ENCODE results near the gene ELK4. TPM values are rescaled to one million over a fixed set of nuclear protein-coding genes. Genes with fewer than 3 reads are reported as not detected.

ELK4 gene
- total RNA-seq, 1 donor from 2014 or later: 57.1 TPM

DNA sequence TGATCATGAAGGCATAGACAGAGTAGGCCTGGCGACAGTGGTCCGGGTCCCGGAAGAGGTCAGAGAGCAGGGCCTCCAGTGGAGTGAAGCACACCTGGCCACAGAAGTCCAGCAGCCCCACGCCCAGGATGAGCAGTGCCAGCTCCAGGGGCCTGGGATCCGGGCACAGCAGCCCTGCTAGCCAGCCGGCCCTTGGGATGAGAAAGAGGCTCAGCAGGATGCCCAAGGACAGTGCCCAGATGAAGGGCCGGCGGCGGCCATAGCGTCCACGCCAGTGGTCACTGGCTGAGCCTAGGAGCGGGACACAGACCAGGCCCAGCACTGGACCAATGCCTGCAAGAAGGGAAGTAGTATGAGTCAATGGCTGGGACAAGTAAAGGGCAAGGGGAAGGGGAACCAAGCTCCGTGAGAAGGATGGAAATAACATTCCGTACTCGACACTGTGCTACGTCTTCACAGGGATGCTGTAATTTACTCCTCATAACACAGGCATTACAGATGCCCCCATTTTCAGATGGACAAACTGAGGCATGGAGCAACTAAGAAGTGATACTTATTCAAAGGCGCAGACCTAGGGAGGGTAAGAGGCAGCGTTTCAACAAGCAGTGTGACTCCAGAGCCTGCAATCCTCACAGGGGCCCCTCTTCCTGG lies 31.6 kb upstream of the ELK4 start:
- no peak for DNase-seq (ENCODE audit: low spot score)
- peaks cover 56% of the 10 kb centered on the region for H3K4me1 Mint-ChIP-seq (ENCODE audit: unreplicated experiment)

DNA sequence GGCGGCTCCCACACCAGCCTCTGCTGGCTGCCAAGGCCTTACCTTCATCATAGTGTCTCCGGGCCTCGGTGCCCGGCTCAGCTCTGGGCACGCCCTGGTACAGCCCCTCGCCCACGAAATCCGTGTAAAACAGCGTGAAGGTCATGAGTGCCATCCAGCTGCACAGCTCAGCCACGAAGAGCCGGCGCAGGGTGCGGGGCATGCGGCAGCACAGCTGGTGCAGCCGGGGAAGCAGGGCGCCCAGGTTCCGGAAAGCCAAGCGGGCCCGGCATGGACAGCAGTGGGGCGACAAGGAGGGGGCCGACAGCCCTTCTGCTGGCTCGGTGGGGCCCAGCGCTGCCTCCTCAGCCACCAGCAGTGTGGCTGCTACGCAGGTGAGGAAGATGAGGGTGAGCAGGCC lies 31.0 kb upstream of the ELK4 start:
- no peak overlapping the region for H3K4me3 Mint-ChIP-seq (ENCODE audit: unreplicated experiment)
- peaks cover 7% of the 10 kb centered on the region for H3K36me3 Mint-ChIP-seq (ENCODE audit: low read depth, unreplicated experiment)
- TF ChIP-seq, protein P1, sequence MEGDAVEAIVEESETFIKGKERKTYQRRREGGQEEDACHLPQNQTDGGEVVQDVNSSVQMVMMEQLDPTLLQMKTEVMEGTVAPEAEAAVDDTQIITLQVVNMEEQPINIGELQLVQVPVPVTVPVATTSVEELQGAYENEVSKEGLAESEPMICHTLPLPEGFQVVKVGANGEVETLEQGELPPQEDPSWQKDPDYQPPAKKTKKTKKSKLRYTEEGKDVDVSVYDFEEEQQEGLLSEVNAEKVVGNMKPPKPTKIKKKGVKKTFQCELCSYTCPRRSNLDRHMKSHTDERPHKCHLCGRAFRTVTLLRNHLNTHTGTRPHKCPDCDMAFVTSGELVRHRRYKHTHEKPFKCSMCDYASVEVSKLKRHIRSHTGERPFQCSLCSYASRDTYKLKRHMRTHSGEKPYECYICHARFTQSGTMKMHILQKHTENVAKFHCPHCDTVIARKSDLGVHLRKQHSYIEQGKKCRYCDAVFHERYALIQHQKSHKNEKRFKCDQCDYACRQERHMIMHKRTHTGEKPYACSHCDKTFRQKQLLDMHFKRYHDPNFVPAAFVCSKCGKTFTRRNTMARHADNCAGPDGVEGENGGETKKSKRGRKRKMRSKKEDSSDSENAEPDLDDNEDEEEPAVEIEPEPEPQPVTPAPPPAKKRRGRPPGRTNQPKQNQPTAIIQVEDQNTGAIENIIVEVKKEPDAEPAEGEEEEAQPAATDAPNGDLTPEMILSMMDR (IDR thresholded peaks at IDR 0.05; ENCODE audit: unreplicated experiment): no peak
- H3K9me3 Mint-ChIP-seq (ENCODE audit: unreplicated experiment): no peaks in the 10 kb centered on the region
- DNase-seq (ENCODE audit: low spot score): no peak
- H3K27ac Mint-ChIP-seq (ENCODE audit: unreplicated experiment): no peak overlapping the region
- peaks cover 53% of the 10 kb centered on the region for H3K4me1 Mint-ChIP-seq (ENCODE audit: unreplicated experiment)
- peaks cover 12% of the 10 kb centered on the region for H3K27me3 Mint-ChIP-seq (ENCODE audit: unreplicated experiment)

More for the DNA sequence above, 31.6 kb upstream of the ELK4 start:
- Mint-ChIP-seq H3K4me3 (ENCODE audit: unreplicated experiment) (no peak overlapping the region), H3K27me3 (ENCODE audit: unreplicated experiment) (peaks cover 12% of the 10 kb centered on the region), H3K9me3 (ENCODE audit: unreplicated experiment) (no peaks in the 10 kb centered on the region), H3K36me3 (ENCODE audit: low read depth, unreplicated experiment) (peaks cover 7% of the 10 kb centered on the region), H3K27ac (ENCODE audit: unreplicated experiment) (no peak overlapping the region)
- TF ChIP-seq, protein P1 (IDR thresholded peaks at IDR 0.05; ENCODE audit: unreplicated experiment): no peak

DNA sequence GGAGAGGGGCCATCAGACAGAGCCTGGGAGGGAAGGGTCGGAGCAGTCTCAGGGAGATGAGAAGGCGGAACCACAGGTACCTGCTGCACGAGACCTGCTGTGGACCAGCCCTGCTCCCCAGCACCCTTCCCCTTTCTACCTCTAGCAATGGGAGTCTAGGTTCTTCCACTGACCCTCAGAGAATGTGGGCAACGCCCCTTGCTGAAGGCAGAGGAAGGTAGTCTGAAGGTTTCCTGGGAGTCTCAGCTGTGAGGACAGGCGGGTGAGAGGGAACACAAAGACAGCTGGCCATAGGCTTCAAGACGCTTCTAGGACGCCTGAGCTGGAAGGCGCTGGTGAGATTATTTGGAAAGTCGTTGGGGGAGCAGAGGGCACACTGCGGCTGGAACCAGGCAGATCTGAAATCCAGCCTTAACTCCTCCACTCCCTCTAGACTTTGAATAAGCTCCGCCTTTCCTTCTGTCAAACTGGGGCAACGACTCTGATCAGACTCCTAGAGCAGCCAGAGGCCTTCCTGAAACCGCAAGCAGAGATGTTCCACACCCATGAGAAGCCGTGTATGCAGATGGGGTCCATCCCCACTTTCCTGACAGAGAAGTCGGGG lies 30.4 kb upstream of the ELK4 start:
- H3K36me3 Mint-ChIP-seq (ENCODE audit: low read depth, unreplicated experiment): peaks cover 7% of the 10 kb centered on the region
- TF ChIP-seq, protein P1 (IDR thresholded peaks at IDR 0.05; ENCODE audit: unreplicated experiment): no peak
- H3K9me3 Mint-ChIP-seq (ENCODE audit: unreplicated experiment): no peaks in the 10 kb centered on the region

DNA sequence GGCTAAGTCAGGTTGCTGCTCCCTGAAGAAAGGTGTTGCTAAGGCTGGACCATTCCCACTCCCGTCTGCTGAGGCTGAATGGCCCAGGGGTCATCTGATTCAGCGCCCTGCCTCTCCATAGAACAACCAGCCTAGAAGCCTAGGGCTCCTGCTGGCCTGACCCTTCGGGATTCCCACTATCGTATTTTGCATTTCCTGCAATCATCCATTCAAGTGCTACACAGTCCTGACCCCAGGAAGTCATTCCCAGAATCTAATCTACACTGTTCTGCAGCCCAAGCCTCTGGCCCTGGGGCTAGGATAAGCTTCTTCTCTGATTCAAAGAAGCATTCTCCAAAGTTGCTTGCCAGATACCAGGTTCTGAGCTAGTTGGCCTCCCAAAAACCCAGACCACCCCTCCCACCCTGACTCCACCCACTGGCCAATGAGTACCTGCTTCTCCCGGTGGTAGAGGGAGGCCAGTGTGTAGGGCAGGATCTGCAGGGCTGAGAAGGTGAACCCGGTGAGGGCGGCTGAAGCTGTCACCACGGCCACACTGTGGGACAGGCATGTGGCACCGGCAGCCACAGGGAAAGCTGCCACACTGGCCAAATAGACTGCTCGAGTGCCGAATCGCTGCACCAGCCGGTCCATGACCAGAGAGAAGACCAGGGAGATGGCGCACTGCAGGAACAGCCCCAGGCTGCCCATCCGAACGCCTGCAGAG lies 29.8 kb upstream of the ELK4 start:
- DNase-seq (ENCODE audit: low spot score): no peak
- no peak overlapping the region for H3K4me3 Mint-ChIP-seq (ENCODE audit: unreplicated experiment)
- TF ChIP-seq, protein P1 (IDR thresholded peaks at IDR 0.05; ENCODE audit: unreplicated experiment): no peak
- peaks cover 12% of the 10 kb centered on the region for H3K27me3 Mint-ChIP-seq (ENCODE audit: unreplicated experiment)
- no peak overlapping the region for H3K27ac Mint-ChIP-seq (ENCODE audit: unreplicated experiment)
- H3K4me1 Mint-ChIP-seq (ENCODE audit: unreplicated experiment): peaks cover 57% of the 10 kb centered on the region
- H3K9me3 Mint-ChIP-seq (ENCODE audit: unreplicated experiment): no peaks in the 10 kb centered on the region
- peaks cover 7% of the 10 kb centered on the region for H3K36me3 Mint-ChIP-seq (ENCODE audit: low read depth, unreplicated experiment)

More for the DNA sequence above, 30.4 kb upstream of the ELK4 start:
- H3K4me1 Mint-ChIP-seq (ENCODE audit: unreplicated experiment): peaks cover 57% of the 10 kb centered on the region
- no peak overlapping the region for H3K27ac Mint-ChIP-seq (ENCODE audit: unreplicated experiment)
- H3K4me3 Mint-ChIP-seq (ENCODE audit: unreplicated experiment): no peak overlapping the region
- DNase-seq (ENCODE audit: low spot score): no peak
- peaks cover 12% of the 10 kb centered on the region for H3K27me3 Mint-ChIP-seq (ENCODE audit: unreplicated experiment)

DNA sequence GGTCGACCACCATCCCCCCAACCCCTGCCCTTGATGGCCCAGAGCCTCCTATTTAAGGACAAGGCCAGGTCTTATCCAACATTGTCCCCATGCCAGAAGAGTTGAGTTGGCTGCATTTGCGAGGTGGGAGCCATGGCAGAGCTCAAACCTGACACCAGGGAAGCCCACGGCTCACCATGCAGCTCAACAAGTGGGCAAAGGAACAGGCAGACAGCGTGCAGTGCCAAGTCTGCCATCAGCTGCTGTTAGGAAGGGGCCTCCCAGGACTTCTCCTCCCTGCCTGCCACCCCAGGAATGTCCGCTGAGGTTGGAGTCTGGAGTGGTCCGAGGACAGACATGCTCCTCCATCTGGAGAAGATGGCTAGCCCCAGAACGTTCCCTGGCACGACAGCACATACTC lies 28.6 kb upstream of the ELK4 start:
- Mint-ChIP-seq H3K27ac (ENCODE audit: unreplicated experiment) (no peak overlapping the region), H3K4me1 (ENCODE audit: unreplicated experiment) (peaks cover 52% of the 10 kb centered on the region), H3K27me3 (ENCODE audit: unreplicated experiment) (peaks cover 9% of the 10 kb centered on the region), H3K4me3 (ENCODE audit: unreplicated experiment) (no peak overlapping the region), H3K36me3 (ENCODE audit: low read depth, unreplicated experiment) (peaks cover 7% of the 10 kb centered on the region), H3K9me3 (ENCODE audit: unreplicated experiment) (no peaks in the 10 kb centered on the region)
- TF ChIP-seq, protein P1 (IDR thresholded peaks at IDR 0.05; ENCODE audit: unreplicated experiment): no peak
- DNase-seq (ENCODE audit: low spot score): no peak

All from endothelial cell (in vitro differentiated cells).